Spleen (tissue), 11 donors: ENCODE results near the gene ARSB. TPM values are rescaled to one million over a fixed set of nuclear protein-coding genes. Genes with fewer than 3 reads are reported as not detected.
A peak's percentile ranks its signal among the peaks of the same experiment; 100 is the strongest.

Source experiments
- DNase-seq: peaks from one replicate; pipeline ENCODE4 v3.0.0-alpha.2; 2020
- H3K27ac ChIP-seq, 8 donors: fragments of 200-600 bp; sonication (generic) in 7 of 8; 1 replicate in 4 of 8; 2 replicates in 4 of 8; pipeline versions ENCODE4 v1.5.0 to v1.8.0; 2016 to 2021; ENCODE audit warnings: inconsistent platforms in 4 of 8, mild to moderate bottlenecking in 4 of 8, moderate library complexity in 1 of 8
- H3K27me3 ChIP-seq, 7 donors: fragments of 200-600 bp; sonication (generic) in 6 of 7; replicated peaks in 1 of 7; 1 replicate in 4 of 7; 2 replicates in 3 of 7; pipeline versions ENCODE4 v1.5.0 to v1.8.0; 2016 to 2021; ENCODE audit warnings: inconsistent platforms in 3 of 7, mild to moderate bottlenecking in 1 of 7
- H3K36me3 ChIP-seq, 6 donors: fragments of 200-600 bp; sonication (generic) in 5 of 6; 1 replicate in 4 of 6; 2 replicates in 2 of 6; pipeline versions ENCODE4 v1.5.0 to v1.8.0; 2016 to 2021; ENCODE audit warnings: inconsistent platforms in 2 of 6
- H3K4me1 ChIP-seq, 6 donors: fragments of 200-600 bp; sonication (generic) in 5 of 6; 1 replicate in 3 of 6; 2 replicates in 3 of 6; pipeline versions ENCODE4 v1.5.0 to v1.8.0; 2016 to 2021; ENCODE audit warnings: inconsistent platforms in 3 of 6
- H3K4me3 ChIP-seq, 8 donors: fragments of 200-600 bp; sonication (generic) in 7 of 8; 1 replicate in 4 of 8; 2 replicates in 4 of 8; pipeline versions ENCODE4 v1.5.0 to v1.8.0; 2016 to 2021; ENCODE audit warnings: inconsistent platforms in 4 of 8, mild to moderate bottlenecking in 4 of 8, moderate library complexity in 2 of 8
- H3K9me3 ChIP-seq, 8 donors: fragments of 200-600 bp; sonication (generic) in 7 of 8; 1 replicate in 4 of 8; 2 replicates in 4 of 8; pipeline versions ENCODE4 v1.5.0 to v1.8.0; 2016 to 2021; ENCODE audit warnings: inconsistent platforms in 4 of 8
- POLR2A ChIP-seq, 3 donors: fragments of 450-650 bp; IDR thresholded peaks; one replicate each; pipeline ENCODE4 v1.5.1; 2017; ENCODE audit warnings: antibody characterized with exemption in 3 of 3, mild to moderate bottlenecking in 1 of 3
- POLR2AphosphoS5 ChIP-seq, 3 donors: sonication (generic); formaldehyde crosslinking; IDR thresholded peaks; one replicate each; pipeline ENCODE4 v1.5.1; 2017; ENCODE audit warnings: antibody characterized with exemption in 3 of 3
- WGBS, 5 donors: extraction: QIAGEN DNeasy Blood & Tissue Kit in 3 of 5; methylation state at CpG; one replicate each; pipeline versions ENCODE4 v1.1.5 to v1.1.7; 2013 to 2018; 5-methylcytosine and 5-hydroxymethylcytosine counted together
- intact Hi-C: fragments of 100-400 bp; cut with DNase I; formaldehyde crosslinking; loops from one replicate; pipeline ENCODE4 v1.15.0; 2023; ENCODE audit warnings: low total_unique reads
- polyA plus RNA-seq, 3 donors: library from polyadenylated mRNA; stranded (reverse); fragments of 200-250 nt; gene quantifications; one replicate each; pipeline ENCODE4 v1.2.1, GENCODE V29; 2013
- total RNA-seq, 7 donors: library from RNA; depleted of rRNA in 3 of 7; stranded (reverse); fragments of >200 nt in 3 of 7; fragmentation: NEBNext Ultra II Directional in 4 of 7; extraction: Animal tissue kit (Norgen Biotek cat#: 25700) in 4 of 7; gene quantifications; one replicate each; pipeline versions ENCODE4 v1.1.0 to v1.2.1, GENCODE V29; 2016 to 2021
- TF ChIP-seq, protein P1 (sequence below), 11 experiments: fragments of 200-600 bp in 7 of 11; fragments of 450-650 bp in 4 of 11; sonication (generic) in 4 of 11; IDR thresholded peaks in 8 of 11; conservative IDR thresholded peaks in 3 of 11; 1 replicate in 7 of 11; 2 replicates in 4 of 11; pipeline versions ENCODE4 v1.4.0 to v1.8.0; 2016 to 2021; ENCODE audit warnings: antibody characterized with exemption in 11 of 11, inconsistent platforms in 4 of 11, mild to moderate bottlenecking in 1 of 11
- donor health status: healthy with polysubstance abuse.
- donor health status: DM: no; HTN: no; CAD: no; lungs with moderate emphysema.
- donor health status: DM: no; HTN: no; CAD: no.
- donor health status: Bipolar disorder and iron deficiency.
- donor health status: healthy.
- donor health status: DM: no; HTN: no; CAD: no.
- donor health status: DM: yes; HTN: yes; CAD: no.

ARSB gene
- total and polyA plus RNA-seq, 10 donors, result 1.1 to 18.5 (median 11.1) TPM

DNA sequence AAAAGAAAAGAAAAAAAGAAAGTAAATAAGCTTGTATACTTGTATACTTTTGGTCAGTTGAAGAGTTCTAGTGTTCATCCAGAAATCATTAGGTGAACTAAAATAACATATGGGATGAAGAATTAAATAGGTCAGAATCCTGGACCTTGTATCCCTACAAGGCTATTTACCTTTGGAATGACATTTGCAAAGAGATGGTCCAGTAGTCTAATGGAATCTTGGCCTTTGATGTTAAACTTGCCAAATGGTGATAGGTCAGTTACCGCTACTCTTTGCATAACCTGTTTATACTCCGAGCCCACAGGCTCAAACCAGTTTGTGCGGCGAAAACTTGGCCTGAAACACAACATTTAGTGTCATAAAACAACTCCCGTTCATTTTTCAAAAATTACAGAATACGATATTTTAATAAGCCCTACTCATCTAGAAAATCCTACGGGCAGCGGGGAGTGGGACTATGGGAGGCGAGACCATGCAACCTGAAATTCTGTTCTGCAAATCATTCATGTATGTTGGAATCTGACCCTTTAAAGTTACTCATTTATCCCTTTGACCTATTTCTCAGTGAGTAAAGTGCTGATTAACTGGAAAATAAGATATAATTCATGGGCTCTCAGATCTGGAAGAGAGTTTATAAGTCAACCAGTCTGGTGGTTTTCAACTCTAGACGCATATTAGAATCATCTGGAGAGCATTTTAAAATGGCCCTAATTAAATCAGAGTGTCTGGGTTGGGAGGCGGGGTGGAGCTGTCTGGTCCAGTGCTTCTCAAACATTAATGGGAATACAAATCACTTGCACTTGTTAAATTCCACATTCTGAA, 45.8 kb upstream of the ARSB start:
- 91 to 97% (median 92%) methylated on average over 11 of the region's 11 CpGs for WGBS, 5 donors

DNA sequence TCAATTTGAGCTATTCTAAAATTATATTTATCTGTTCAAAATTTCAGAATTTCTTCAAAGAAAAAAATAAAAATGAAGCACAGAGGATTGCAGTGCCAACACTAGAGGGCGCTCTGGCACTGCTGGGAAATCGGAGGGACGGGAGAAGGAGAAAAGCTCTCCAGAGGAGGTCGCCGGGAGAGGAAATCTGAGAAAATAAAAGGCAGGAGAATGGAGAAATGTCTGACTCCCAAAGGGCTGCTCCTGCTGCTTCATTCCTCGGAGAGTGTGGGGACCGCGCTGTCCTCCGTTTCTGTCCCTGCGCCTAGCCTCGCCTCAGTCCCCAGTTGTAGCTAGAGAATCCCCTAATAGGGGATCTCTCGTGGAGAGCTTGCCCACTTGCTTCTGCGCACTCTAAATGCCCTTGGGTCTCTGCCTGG, 40.0 kb upstream of the ARSB start:
- no peak for DNase-seq
- 11 to 15% (median 14%) methylated on average over 13 of the region's 13 CpGs for WGBS, 5 donors

More for the DNA sequence above, 45.8 kb upstream of the ARSB start:
- intact Hi-C loops, result no loop called here
- no peaks in the 10 kb centered on the region for H3K36me3 ChIP-seq
- peaks cover 0 to 13% (median 0%) of the 10 kb centered on the region in 7 donors for H3K27me3 ChIP-seq
- TF ChIP-seq POLR2A (IDR thresholded peaks at IDR 0.05), result no peak
- TF ChIP-seq, protein P1, sequence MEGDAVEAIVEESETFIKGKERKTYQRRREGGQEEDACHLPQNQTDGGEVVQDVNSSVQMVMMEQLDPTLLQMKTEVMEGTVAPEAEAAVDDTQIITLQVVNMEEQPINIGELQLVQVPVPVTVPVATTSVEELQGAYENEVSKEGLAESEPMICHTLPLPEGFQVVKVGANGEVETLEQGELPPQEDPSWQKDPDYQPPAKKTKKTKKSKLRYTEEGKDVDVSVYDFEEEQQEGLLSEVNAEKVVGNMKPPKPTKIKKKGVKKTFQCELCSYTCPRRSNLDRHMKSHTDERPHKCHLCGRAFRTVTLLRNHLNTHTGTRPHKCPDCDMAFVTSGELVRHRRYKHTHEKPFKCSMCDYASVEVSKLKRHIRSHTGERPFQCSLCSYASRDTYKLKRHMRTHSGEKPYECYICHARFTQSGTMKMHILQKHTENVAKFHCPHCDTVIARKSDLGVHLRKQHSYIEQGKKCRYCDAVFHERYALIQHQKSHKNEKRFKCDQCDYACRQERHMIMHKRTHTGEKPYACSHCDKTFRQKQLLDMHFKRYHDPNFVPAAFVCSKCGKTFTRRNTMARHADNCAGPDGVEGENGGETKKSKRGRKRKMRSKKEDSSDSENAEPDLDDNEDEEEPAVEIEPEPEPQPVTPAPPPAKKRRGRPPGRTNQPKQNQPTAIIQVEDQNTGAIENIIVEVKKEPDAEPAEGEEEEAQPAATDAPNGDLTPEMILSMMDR (IDR thresholded peaks at IDR 0.05 in 8 of 11, conservative IDR thresholded peaks at IDR 0.05 in 3 of 11), result no peak
- TF ChIP-seq POLR2AphosphoS5 (IDR thresholded peaks at IDR 0.05), result no peak
- no peaks in the 10 kb centered on the region for H3K9me3 ChIP-seq
- H3K4me1 ChIP-seq, result no peaks in the 10 kb centered on the region
- no peak overlapping the region for H3K4me3 ChIP-seq
- no peak for DNase-seq
- no peak overlapping the region for H3K27ac ChIP-seq

DNA sequence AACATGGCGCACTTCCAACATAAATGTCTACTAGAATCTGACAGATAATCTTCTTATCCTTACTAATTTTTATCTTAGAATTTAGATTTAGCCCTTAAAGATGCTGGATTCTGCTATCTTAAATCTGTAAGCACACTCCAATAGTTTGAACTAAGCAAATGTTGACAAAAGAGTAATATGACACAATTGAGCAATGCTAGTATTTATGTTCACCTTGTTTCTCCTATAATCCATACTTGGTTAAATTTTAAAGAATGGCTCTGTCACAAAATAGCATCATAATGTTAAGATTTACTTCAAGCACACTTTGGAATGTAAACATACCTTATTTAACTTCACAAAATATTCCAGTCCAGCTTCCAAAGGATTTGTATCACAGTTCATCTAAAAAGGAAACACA, 38.8 kb upstream of the ARSB start:
- WGBS, 5 donors, result 92 to 98% (median 97%) methylated on average over 1 of the region's 1 CpG
- intact Hi-C loops, result loop anchor here (5.0 to 10.0 kb wide), 2 partner anchors 108 to 441 kb away; no protein-coding TSS in a partner anchor

More for the DNA sequence above, 40.0 kb upstream of the ARSB start:
- peak overlapping the region in 2 of 8 donors; percentile 3 to 51 for H3K4me3 ChIP-seq
- H3K36me3 ChIP-seq, result no peaks in the 10 kb centered on the region
- peaks cover 0 to 49% (median 10%) of the 10 kb centered on the region in 7 donors for H3K27me3 ChIP-seq
- no peak for TF ChIP-seq POLR2A (IDR thresholded peaks at IDR 0.05)
- TF ChIP-seq, protein P1 (IDR thresholded peaks at IDR 0.05 in 8 of 11, conservative IDR thresholded peaks at IDR 0.05 in 3 of 11), result peak; percentile 33 to 86 (median 73)
- no peaks in the 10 kb centered on the region for H3K9me3 ChIP-seq
- peaks cover 0 to 14% (median 11%) of the 10 kb centered on the region in 6 donors for H3K4me1 ChIP-seq
- no peak overlapping the region for H3K27ac ChIP-seq
- intact Hi-C loops, result loop anchor here (10.0 kb wide), 1 partner anchor 440 kb away; no protein-coding TSS in a partner anchor

More for the DNA sequence above, 38.8 kb upstream of the ARSB start:
- Histone ChIP-seq H3K27me3 (peaks cover 0 to 59% (median 12%) of the 10 kb centered on the region in 7 donors), H3K36me3 (no peaks in the 10 kb centered on the region), H3K9me3 (no peaks in the 10 kb centered on the region), H3K4me1 (peaks cover 0 to 14% (median 11%) of the 10 kb centered on the region in 6 donors), H3K27ac (no peak overlapping the region), H3K4me3 (no peak overlapping the region)
- DNase-seq, result no peak
- TF ChIP-seq POLR2AphosphoS5 (IDR thresholded peaks at IDR 0.05) (no peak), POLR2A (IDR thresholded peaks at IDR 0.05) (no peak)
- TF ChIP-seq, protein P1 (IDR thresholded peaks at IDR 0.05 in 8 of 11, conservative IDR thresholded peaks at IDR 0.05 in 3 of 11), result no peak
